Testis (tissue), 3 donors: ENCODE data around the gene ZNF599. TPM values are rescaled to one million over a fixed set of nuclear protein-coding genes. Genes with fewer than 3 reads are reported as not detected.

Source experiments
- DNase-seq: peaks from one replicate; pipeline ENCODE4 v3.0.0-alpha.2; 2019
- H3K27ac ChIP-seq, 2 donors: fragments of 200-600 bp; sonication (generic); one replicate each; pipeline ENCODE4 v1.5.1; 2019
- H3K27me3 ChIP-seq: fragments of 200-600 bp; sonication (generic); one replicate; pipeline ENCODE4 v1.5.1; 2019
- H3K36me3 ChIP-seq: fragments of 200-600 bp; sonication (generic); one replicate; pipeline ENCODE4 v1.5.1; 2017; ENCODE audit warnings: low read depth; ENCODE audit errors: missing control alignments
- H3K4me1 ChIP-seq: fragments of 200-600 bp; sonication (generic); one replicate; pipeline ENCODE4 v1.5.1; 2019
- H3K4me3 ChIP-seq, 2 donors: fragments of 200-600 bp; sonication (generic); one replicate each; pipeline ENCODE4 v1.5.1; 2017 to 2019
- H3K9me3 ChIP-seq: fragments of 200-600 bp; sonication (generic); one replicate; pipeline ENCODE4 v1.5.1; 2017
- POLR2A ChIP-seq: fragments of 450-650 bp; IDR thresholded peaks from one replicate; pipeline ENCODE4 v1.6.1; 2017; ENCODE audit warnings: antibody characterized with exemption, mild to moderate bottlenecking, moderate library complexity
- WGBS, 2 donors: methylation state at CpG; one replicate each; pipeline ENCODE4 v1.1.5; 2018; 5-methylcytosine and 5-hydroxymethylcytosine counted together
- intact Hi-C: fragments of 100-400 bp; cut with DNase I; formaldehyde crosslinking; loops from one replicate; pipeline ENCODE4 v1.15.1; 2023; ENCODE audit warnings: low total_unique reads
- polyA plus RNA-seq: library from polyadenylated mRNA; stranded (reverse); fragments of 350-450 nt; fragmentation: Illumina TruSeq; extraction: RNeasy Lipid Tissue Mini Kit (QIAGEN cat#74804); gene quantifications from one replicate; pipeline ENCODE4 v1.2.3, GENCODE V29; 2014; ENCODE audit warnings: low read depth, low replicate concordance; ENCODE audit not compliant: insufficient read depth
- total RNA-seq, 2 donors: library from RNA; depleted of rRNA; stranded (reverse); fragments of >200 nt; gene quantifications; one replicate each; pipeline ENCODE4 v1.2.3, GENCODE V29; 2016
- TF ChIP-seq, protein P1 (sequence below), 3 experiments: fragments of 450-650 bp in 2 of 3; fragments of 200-600 bp in 1 of 3; sonication (generic) in 1 of 3; IDR thresholded peaks; one replicate each; pipeline ENCODE4 v1.5.1; 2016 to 2019; ENCODE audit warnings: antibody characterized with exemption in 3 of 3, mild to moderate bottlenecking in 2 of 3, moderate library complexity in 1 of 3

ZNF599 gene
- total and polyA plus RNA-seq, 3 donors from 2014 or later = 18.3 to 27.1 (median 26.4) TPM

DNA sequence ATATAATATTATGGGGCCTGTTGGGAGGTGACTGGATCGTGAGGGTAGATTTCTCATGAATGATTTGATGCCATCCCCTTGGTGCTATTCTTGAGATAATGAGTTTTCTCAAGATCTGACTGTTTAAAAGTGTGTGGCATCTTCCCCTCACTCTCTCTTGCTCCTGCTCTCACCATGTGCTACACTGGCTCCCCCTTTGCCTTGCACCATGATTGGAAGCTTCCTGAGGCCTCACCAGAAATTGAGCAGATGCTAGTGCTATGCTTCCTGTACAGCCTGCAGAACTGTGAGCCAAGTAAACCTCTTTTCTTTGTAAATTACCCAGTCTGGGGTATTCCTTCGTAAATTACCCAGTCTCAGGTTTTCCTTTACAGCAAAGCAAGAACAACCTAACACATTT lies 1.8 kb upstream of the ZNF599 start:
- Histone ChIP-seq H3K9me3 (no peaks in the 10 kb centered on the region), H3K4me3 (no peak overlapping the region), H3K27ac (no peak overlapping the region), H3K36me3 (no peaks in the 10 kb centered on the region), H3K4me1 (no peaks in the 10 kb centered on the region), H3K27me3 (no peaks in the 10 kb centered on the region)
- 62 to 67% methylated on average over 2 of the region's 2 CpGs for WGBS, 2 donors
- no peak for DNase-seq
- intact Hi-C loops = no loop called here
- TF ChIP-seq POLR2A = no peak
- TF ChIP-seq, protein P1, sequence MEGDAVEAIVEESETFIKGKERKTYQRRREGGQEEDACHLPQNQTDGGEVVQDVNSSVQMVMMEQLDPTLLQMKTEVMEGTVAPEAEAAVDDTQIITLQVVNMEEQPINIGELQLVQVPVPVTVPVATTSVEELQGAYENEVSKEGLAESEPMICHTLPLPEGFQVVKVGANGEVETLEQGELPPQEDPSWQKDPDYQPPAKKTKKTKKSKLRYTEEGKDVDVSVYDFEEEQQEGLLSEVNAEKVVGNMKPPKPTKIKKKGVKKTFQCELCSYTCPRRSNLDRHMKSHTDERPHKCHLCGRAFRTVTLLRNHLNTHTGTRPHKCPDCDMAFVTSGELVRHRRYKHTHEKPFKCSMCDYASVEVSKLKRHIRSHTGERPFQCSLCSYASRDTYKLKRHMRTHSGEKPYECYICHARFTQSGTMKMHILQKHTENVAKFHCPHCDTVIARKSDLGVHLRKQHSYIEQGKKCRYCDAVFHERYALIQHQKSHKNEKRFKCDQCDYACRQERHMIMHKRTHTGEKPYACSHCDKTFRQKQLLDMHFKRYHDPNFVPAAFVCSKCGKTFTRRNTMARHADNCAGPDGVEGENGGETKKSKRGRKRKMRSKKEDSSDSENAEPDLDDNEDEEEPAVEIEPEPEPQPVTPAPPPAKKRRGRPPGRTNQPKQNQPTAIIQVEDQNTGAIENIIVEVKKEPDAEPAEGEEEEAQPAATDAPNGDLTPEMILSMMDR (IDR thresholded peaks at IDR 0.05) = no peak

DNA sequence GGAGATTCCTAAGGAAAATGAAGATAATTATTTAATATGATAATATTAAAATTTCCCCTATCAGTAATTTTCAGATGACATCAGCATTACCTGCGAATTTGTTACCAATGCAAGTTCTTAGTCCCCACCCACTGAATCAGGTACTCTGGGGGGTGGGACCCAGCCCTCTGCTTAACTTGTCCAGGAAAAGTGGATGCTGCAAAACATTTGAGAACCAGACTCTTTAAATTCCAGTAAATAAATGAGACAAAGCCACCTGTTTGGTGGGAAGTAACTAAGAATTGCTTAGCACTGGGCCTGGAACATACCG lies 495 bp upstream of the ZNF599 start:
- H3K4me3 ChIP-seq = peak overlapping the region; percentile 87 to 96
- no peak for TF ChIP-seq POLR2A
- TF ChIP-seq, protein P1 (IDR thresholded peaks at IDR 0.05) = no peak
- H3K4me1 ChIP-seq = no peaks in the 10 kb centered on the region
- no peak overlapping the region for H3K27ac ChIP-seq
- no peaks in the 10 kb centered on the region for H3K9me3 ChIP-seq
- DNase-seq = no peak
- no peaks in the 10 kb centered on the region for H3K27me3 ChIP-seq
- H3K36me3 ChIP-seq = no peaks in the 10 kb centered on the region
- WGBS, 2 donors = 53 to 60% methylated on average over 2 of the region's 2 CpGs
- intact Hi-C loops = no loop called here

DNA sequence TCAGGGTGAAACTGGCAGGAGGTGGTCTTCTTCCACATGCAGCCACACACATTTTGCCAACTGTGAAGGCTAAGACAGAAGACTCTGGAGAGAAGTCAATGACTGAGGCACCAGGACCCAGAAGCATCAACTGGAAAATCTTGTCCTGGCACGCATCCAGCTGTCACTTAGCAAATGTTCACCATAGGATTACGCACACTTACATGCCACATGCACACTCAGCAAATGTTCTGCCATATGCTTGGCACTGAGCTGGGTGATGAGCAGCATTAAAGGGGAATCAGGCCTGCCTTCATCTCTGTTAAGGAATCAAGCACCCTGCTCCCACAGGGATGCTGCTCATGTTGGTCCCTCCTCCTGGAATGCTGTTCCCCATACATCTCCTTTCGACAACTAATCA lies 5.1 kb downstream of the ZNF599 start:
- 75 to 96% methylated on average over 3 of the region's 3 CpGs for WGBS, 2 donors
- no peak for DNase-seq
- intact Hi-C loops = no loop called here
- no peak overlapping the region for H3K27ac ChIP-seq
- H3K36me3 ChIP-seq = no peaks in the 10 kb centered on the region
- H3K4me1 ChIP-seq = no peaks in the 10 kb centered on the region
- no peaks in the 10 kb centered on the region for H3K27me3 ChIP-seq
- no peaks in the 10 kb centered on the region for H3K9me3 ChIP-seq
- TF ChIP-seq, protein P1 (IDR thresholded peaks at IDR 0.05) = no peak
- TF ChIP-seq POLR2A = no peak
- no peak overlapping the region for H3K4me3 ChIP-seq

DNA sequence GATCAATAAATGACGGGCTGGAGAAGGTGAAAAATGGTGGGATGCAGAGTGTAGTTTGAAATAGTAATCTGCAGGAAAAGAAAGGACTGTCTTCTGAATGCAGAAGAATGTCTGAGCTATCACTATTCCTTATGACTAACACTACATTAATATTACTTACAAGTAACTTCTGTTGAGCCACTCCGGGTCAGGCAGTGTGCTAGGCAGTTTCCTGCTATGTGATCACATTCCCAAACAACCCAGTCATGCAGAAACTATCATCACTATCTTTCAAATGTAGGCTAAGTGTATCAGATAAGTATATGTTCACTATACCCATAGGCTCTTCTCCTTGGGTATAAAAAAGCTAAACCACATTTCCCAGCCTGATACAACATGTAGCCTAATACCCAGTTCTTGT lies 6.6 kb downstream of the ZNF599 start:
- no peaks in the 10 kb centered on the region for H3K9me3 ChIP-seq
- no peak overlapping the region for H3K27ac ChIP-seq
- no peaks in the 10 kb centered on the region for H3K36me3 ChIP-seq
- intact Hi-C loops = no loop called here
- DNase-seq = no peak
- H3K4me1 ChIP-seq = no peaks in the 10 kb centered on the region
- H3K27me3 ChIP-seq = no peaks in the 10 kb centered on the region
- H3K4me3 ChIP-seq = no peak overlapping the region
- TF ChIP-seq, protein P1 (IDR thresholded peaks at IDR 0.05) = no peak
- no peak for TF ChIP-seq POLR2A
- WGBS, 2 donors = 95% methylated on average over 2 of the region's 2 CpGs

DNA sequence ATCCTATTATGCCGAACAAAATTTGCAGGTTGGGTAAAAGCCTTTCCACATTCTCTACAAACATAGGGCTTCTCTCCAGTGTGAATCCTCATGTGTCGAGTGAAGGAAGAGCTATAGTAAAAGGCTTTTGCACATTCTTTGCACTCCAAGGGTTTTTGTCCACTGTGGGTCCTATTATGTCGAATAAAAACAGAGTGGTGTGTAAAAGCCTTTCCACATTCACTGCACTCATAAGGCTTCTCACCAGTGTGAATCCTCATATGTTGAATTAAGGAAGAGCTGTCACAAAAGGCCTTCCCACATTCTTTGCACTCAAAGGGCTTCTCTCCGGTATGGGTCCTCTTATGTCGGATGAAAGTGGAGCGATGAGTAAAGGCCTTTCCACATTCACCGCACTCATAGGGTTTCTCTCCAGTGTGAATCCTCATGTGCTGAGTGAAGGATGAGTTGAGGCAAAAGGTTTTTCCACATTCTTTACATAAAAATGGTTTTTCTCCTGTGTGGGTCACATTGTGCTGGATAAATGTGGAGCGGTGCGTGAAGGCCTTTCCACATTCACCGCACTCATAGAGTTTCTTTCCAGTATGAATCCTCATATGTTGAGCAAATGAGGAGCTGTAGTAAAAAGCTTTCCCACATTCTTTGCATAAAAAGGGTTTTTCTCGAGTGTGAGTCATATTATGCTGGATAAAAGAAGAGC lies 13.6 kb downstream of the ZNF599 start:
- Histone ChIP-seq H3K9me3 (no peaks in the 10 kb centered on the region), H3K36me3 (no peaks in the 10 kb centered on the region), H3K4me3 (no peak overlapping the region), H3K27me3 (no peaks in the 10 kb centered on the region), H3K27ac (no peak overlapping the region), H3K4me1 (no peaks in the 10 kb centered on the region)
- WGBS, 2 donors = 97% methylated on average over 11 of the region's 11 CpGs
- intact Hi-C loops = no loop called here
- no peak for DNase-seq
- TF ChIP-seq, protein P1 (IDR thresholded peaks at IDR 0.05) = no peak
- TF ChIP-seq POLR2A = no peak
